ENCODE data around the gene ATXN7. TPM values are rescaled to one million over a fixed set of nuclear protein-coding genes. Genes with fewer than 3 reads are reported as not detected.

Gene ATXN7, protein sequence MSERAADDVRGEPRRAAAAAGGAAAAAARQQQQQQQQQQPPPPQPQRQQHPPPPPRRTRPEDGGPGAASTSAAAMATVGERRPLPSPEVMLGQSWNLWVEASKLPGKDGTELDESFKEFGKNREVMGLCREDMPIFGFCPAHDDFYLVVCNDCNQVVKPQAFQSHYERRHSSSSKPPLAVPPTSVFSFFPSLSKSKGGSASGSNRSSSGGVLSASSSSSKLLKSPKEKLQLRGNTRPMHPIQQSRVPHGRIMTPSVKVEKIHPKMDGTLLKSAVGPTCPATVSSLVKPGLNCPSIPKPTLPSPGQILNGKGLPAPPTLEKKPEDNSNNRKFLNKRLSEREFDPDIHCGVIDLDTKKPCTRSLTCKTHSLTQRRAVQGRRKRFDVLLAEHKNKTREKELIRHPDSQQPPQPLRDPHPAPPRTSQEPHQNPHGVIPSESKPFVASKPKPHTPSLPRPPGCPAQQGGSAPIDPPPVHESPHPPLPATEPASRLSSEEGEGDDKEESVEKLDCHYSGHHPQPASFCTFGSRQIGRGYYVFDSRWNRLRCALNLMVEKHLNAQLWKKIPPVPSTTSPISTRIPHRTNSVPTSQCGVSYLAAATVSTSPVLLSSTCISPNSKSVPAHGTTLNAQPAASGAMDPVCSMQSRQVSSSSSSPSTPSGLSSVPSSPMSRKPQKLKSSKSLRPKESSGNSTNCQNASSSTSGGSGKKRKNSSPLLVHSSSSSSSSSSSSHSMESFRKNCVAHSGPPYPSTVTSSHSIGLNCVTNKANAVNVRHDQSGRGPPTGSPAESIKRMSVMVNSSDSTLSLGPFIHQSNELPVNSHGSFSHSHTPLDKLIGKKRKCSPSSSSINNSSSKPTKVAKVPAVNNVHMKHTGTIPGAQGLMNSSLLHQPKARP
- 10 to 100 TPM; 13.7 to 34.7 (median 22.2) TPM for polyA plus RNA-seq (ENCODE audit: insufficient read length in 4 of 4)

- DNase-seq (ENCODE audit: low read depth in 4 of 4, low spot score in 2 of 4): peak in 1 of 4 donors; percentile 42
These were observed at the start of gene ATXN7, which contains the start of gene THOC7 for GRCh38 chr3:63863150-63864007. ATXN7 (plus strand) TSS chr3:63863867; CDS start chr3:63912599, 48,732 bp downstream. THOC7 (minus strand) TSS chr3:63863805; CDS start chr3:63863790, 15 bp downstream.

GRCh38 chr3:63814237-63814636 lies 49.4 kb upstream of the ATXN7 start:
- DNase-seq (ENCODE audit: low read depth in 4 of 4, low spot score in 2 of 4): no peak

DNA sequence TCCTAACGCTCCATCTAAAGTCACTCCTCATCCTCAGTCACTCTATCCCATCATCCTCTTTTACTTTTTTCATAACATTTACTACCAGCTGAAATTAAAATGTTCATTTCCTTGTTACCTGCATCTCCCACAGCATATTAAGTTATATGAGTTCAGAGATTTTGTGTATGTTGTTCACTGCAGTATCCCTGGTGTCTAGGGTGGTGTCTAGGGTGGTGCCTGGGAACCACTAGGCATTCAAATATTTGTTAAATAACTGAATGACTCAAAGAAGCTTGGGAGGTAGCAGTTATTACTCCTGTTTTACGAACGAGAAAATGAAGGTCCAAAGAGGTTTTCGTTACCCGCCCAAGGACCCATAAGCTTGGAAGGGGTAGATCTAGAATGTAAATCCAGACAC lies 46.4 kb upstream of the ATXN7 start:
- DNase-seq (ENCODE audit: low read depth in 4 of 4, low spot score in 2 of 4): no peak

GRCh38 chr3:63818282-63819150 lies 45.2 kb upstream of the ATXN7 start:
- DNase-seq (ENCODE audit: low read depth in 4 of 4, low spot score in 2 of 4): peak in 3 of 4 donors; percentile 15 to 46 (median 29)

DNA sequence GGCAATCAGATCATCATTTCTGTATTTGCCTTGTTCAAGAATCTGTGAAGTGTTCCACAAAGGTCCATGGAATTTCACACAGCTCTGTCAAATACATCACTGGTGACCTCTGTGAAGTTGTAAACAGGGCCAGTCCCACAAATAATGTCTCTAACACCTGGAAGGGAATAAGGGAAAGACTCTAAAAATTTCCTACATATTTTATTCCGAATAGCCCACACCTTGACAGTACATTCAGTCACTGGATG lies 44.6 kb upstream of the ATXN7 start, which contains the start of gene C3orf49:
Gene C3orf49 (plus strand): TSS at position 149 of the 248 bp plus-strand sequence. CDS start 173 bp downstream, outside the sequence.
- no peak for DNase-seq (ENCODE audit: low read depth in 4 of 4, low spot score in 2 of 4)

DNA sequence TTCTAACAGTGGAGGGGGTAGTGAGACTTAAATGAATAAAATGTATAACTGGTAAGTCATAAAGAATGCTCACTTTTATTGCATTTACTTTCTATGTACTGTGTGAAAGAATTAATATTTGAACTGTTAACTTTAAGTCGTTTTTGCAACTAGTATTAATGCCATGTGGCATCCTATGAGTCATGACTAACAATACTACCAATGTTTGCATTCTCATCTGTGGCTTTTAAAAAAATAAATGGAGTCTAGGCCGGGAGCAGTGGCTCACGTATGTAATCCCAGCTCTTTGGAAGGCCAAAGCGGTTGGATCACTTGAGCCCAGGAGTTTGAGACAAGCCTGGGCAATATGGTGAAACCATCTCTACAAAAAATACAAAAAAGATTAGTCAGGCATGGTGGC lies 39.4 kb upstream of the ATXN7 start:
- no peak for DNase-seq (ENCODE audit: low read depth in 4 of 4, low spot score in 2 of 4)

DNA sequence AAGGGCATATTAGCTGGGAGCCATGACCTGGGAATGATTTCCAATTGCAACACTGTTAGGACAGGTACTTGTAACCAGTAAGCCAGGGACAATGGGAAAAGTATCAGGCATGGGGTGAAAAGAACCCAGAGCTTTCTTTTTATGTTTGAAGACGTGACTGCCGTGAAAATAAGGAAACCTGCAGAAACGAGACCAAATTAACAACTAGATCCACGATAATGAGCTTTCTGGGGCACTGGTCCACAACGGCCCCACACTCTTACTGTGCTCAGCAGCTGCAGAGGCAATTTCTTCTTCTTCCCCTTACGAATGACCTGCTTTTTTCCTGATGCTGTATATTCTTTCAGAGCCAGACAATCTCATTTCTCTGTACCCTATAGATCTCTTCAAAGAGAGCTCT lies 33.1 kb upstream of the ATXN7 start:
- DNase-seq (ENCODE audit: low read depth in 4 of 4, low spot score in 2 of 4): no peak

DNA sequence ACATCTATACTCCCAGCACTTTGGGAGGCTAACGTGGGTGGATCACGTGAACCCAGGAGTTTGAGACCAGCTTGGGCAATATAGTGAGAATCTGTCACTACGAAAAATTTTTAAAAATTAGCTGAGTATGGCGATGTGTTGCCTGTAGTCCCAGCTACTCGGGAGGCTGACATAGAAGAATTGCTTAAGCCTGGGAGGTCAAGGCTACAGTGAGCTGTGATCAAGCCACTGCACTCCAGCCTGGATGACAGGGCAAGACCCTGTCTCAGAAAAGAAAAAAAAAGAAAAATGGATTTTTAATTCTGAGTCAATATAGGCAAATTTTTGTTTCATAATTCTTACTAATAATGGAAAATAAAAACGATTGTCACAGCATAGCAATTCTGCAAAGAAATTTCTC lies 31.3 kb upstream of the ATXN7 start:
- no peak for DNase-seq (ENCODE audit: low read depth in 4 of 4, low spot score in 2 of 4)

GRCh38 chr3:63841704-63842103 lies 22.0 kb upstream of the ATXN7 start:
- DNase-seq (ENCODE audit: low read depth in 4 of 4, low spot score in 2 of 4): no peak

DNA sequence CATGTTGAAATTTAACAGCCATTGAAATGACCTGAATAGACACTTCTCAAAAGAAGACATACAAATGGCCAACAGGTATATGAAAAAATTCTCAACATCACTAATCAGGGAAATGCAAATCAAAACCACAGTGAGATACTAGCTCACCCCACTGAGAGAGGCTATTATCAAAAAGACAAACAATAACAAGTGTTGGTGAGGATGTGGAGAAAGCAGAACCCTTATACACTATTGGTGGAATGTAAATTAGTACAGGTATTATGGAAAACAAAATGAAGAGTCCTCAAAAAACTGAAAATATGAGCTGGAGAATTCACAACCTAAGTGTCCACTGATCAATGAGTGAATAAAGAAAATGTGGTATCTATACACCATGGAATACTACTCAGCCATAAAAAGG lies 21.5 kb upstream of the ATXN7 start:
- DNase-seq (ENCODE audit: low read depth in 4 of 4, low spot score in 2 of 4): no peak

DNA sequence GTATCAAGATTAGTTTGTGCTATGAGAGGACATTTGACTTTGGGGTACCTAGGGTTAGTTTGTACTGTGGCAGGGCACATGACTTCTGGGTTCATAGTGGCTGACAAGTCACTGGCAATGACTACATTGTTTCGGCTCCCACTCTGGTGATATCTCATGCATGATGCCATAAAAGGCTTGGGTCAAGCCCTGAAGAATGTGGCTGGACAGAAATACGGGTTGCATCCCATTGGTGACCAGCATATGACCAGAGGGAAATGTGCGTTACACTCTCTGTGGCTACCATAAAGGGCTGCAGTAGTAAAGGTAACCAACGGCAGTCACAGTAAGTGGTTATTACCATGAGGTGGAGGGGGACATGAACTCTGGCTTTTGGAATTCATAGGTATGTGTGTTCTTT lies 18.5 kb upstream of the ATXN7 start:
- no peak for DNase-seq (ENCODE audit: low read depth in 4 of 4, low spot score in 2 of 4)

DNA sequence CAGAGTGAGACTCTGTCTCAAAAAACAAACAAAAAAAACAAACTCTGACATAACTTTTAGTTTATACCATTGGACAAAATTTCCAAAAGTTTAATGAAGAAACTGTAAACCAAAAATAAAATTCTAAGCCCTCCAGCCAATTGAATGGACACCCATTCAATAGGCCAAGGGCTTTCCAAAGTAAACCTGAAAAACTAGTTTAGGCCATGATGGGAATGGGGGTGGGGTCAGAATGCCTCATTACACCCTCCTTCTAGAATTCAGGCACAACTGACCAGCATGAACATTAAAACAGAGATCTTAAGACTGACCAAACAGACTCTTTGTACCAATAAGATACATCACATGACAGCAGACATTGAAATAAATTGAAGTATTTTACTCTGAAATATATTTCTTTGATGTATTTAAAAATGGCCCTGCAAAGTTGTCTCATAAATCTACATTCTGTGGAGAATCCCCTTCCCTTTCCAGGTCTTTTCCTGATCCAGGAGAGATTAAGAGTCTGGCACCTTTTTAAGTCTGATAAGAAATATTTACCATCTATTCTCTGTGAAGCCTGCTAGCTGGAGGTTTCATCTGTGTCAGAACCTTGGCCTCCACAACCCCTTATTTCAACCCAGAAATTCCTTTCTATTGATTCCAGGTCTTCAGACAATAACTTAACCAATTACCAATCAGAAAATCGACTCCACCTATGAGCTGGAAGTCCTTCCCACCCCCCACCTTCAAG lies 15.8 kb upstream of the ATXN7 start:
- no peak for DNase-seq (ENCODE audit: low read depth in 4 of 4, low spot score in 2 of 4)

DNA sequence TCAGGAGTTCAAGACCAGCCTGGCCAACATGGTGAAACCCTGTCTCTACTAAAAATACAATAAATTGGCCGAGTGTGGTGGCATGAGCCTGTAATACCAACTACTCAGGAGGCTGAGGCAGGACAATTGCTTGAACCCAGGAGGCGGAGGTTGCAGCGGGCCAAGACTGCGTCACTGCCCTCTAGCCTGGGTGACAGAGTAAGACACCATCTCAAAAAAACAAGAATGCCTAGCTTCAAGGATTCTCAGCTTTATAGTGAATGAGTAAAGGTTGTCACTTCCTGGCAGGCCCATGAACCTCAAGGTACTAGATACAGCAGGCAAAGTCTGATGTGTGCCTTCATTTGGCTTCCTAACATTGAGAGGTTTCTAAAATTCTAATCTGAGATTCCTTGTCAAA lies 14.5 kb upstream of the ATXN7 start:
- no peak for DNase-seq (ENCODE audit: low read depth in 4 of 4, low spot score in 2 of 4)

- DNase-seq (ENCODE audit: low read depth in 4 of 4, low spot score in 2 of 4): no peak
These were observed 12.4 kb upstream of the ATXN7 start for GRCh38 chr3:63851287-63851686.

- no peak for DNase-seq (ENCODE audit: low read depth in 4 of 4, low spot score in 2 of 4)
These were observed 10.6 kb upstream of the ATXN7 start for GRCh38 chr3:63853106-63853505.

- DNase-seq (ENCODE audit: low read depth in 4 of 4, low spot score in 2 of 4): no peak
These were observed 8.2 kb upstream of the ATXN7 start for GRCh38 chr3:63855333-63855940.

DNA sequence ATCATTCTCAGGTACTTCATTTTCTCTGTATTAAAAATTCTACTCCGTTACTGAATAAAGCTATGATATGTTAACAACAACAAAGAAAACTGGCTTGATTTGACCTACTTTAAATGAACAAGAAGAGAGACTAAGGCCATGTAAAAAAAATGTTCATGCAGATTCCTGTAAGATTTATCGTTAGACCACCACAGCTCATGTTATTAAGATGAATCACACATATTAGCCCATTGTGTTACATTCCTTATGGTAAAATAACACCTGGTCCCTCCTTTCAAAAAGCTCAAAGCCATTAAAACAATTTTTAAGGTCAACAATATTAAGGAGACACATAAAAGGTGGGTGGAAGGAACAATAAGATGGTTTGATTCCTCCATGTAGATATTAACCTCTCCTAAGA lies 6.4 kb upstream of the ATXN7 start:
- DNase-seq (ENCODE audit: low read depth in 4 of 4, low spot score in 2 of 4): no peak

GRCh38 chr3:63860776-63861175 lies 2.9 kb upstream of the ATXN7 start:
- DNase-seq (ENCODE audit: low read depth in 4 of 4, low spot score in 2 of 4): no peak

GRCh38 chr3:63861306-63861705 lies 2.4 kb upstream of the ATXN7 start:
- no peak for DNase-seq (ENCODE audit: low read depth in 4 of 4, low spot score in 2 of 4)
